H1 (cell line): ENCODE data around the gene CTPS1. TPM values are rescaled to one million over a fixed set of nuclear protein-coding genes. Genes with fewer than 3 reads are reported as not detected.

ENCODE experiments used
- CTCF ChIA-PET: fragments of 300-600 bp; sonication (Branson Sonifier 250); formaldehyde crosslinking; loops from one replicate; lab custom pipeline; 2021; ENCODE audit not compliant: partially characterized antibody; lab: Charles Lee
- POLR2A ChIA-PET: fragments of 300-600 bp; sonication (Branson Sonifier 250); formaldehyde crosslinking; loops from one replicate; lab custom pipeline; 2021; ENCODE audit warnings: inconsistent platforms; ENCODE audit not compliant: partially characterized antibody; lab: Charles Lee
- DNase-seq, 2 experiments: peaks; one replicate each; pipeline versions ENCODE4 v3.0.0 to v3.0.0-alpha.2; 2010 to 2022; ENCODE audit warnings: low spot score in 2 of 2, low read depth in 1 of 2, mixed read lengths in 1 of 2
- FAIRE-seq: peaks from 2 replicates; lab custom pipeline; 2011; peaks lifted over from hg19 to GRCh38; lab: Jason Lieb, UNC
- H2AFZ ChIP-seq: 2 replicates; pipeline ENCODE4 v1.8.1; 2012; ENCODE audit warnings: low read length, inconsistent platforms
- H2AK5ac ChIP-seq: 2 replicates; pipeline ENCODE4 v1.6.1; 2013; ENCODE audit warnings: low read depth, low read length
- H2BK120ac ChIP-seq: replicated peaks from 2 replicates; pipeline ENCODE3; 2013; ENCODE audit warnings: low read depth, low read length, inconsistent platforms
- H2BK12ac ChIP-seq: 2 replicates; pipeline ENCODE4 v1.6.1; 2013; ENCODE audit warnings: low read depth, low read length
- H2BK15ac ChIP-seq: 2 replicates; pipeline ENCODE4 v1.6.1; 2013; ENCODE audit warnings: low read length
- H2BK20ac ChIP-seq: 2 replicates; pipeline ENCODE4 v1.6.1; 2013; ENCODE audit warnings: low read length
- H2BK5ac ChIP-seq: 2 replicates; pipeline ENCODE4 v1.6.1; 2013; ENCODE audit warnings: low read depth, low read length
- H3K14ac ChIP-seq: 2 replicates; pipeline ENCODE4 v1.6.1; 2013; ENCODE audit warnings: inconsistent platforms; ENCODE audit not compliant: insufficient read length
- H3K18ac ChIP-seq: 2 replicates; pipeline ENCODE4 v1.6.1; 2013; ENCODE audit warnings: low read length; ENCODE audit errors: extremely low read depth
- H3K23ac ChIP-seq: 2 replicates; pipeline ENCODE4 v1.6.1; 2013; ENCODE audit warnings: inconsistent platforms; ENCODE audit not compliant: insufficient read length
- H3K23me2 ChIP-seq: 2 replicates; pipeline ENCODE4 v1.6.1; 2013; ENCODE audit warnings: low read depth, low read length
- H3K27ac ChIP-seq: 2 replicates; pipeline ENCODE4 v1.6.1; 2011; ENCODE audit warnings: low read depth, low read length, inconsistent platforms
- H3K27me3 ChIP-seq, 4 experiments: replicated peaks in 1 of 4; 1 replicate in 1 of 4; 2 replicates in 3 of 4; pipeline versions ENCODE4 v1.6.1 to v1.8.1; 2011 to 2013; ENCODE audit warnings: low read length in 3 of 4, mild to moderate bottlenecking in 3 of 4, inconsistent platforms in 2 of 4, mixed read lengths in 2 of 4, moderate library complexity in 1 of 4; ENCODE audit not compliant: control insufficient read depth in 3 of 4, insufficient read depth in 3 of 4; ENCODE audit errors: extremely low read depth in 1 of 4
- H3K36me3 ChIP-seq, 4 experiments: 2 replicates each; pipeline versions ENCODE4 v1.6.1 to v1.8.1; 2011 to 2013; ENCODE audit warnings: mild to moderate bottlenecking in 4 of 4, low read length in 3 of 4, moderate library complexity in 2 of 4, control low read depth in 1 of 4, inconsistent platforms in 1 of 4; ENCODE audit not compliant: insufficient read depth in 4 of 4, control insufficient read depth in 2 of 4
- H3K4ac ChIP-seq: replicated peaks from 2 replicates; pipeline ENCODE3; 2013; ENCODE audit warnings: low read length, low read depth, mixed read lengths, inconsistent platforms; ENCODE audit not compliant: insufficient read length
- H3K4me1 ChIP-seq, 4 experiments: replicated peaks in 1 of 4; 1 replicate in 1 of 4; 2 replicates in 3 of 4; pipeline versions ENCODE4 v1.6.1 to v1.8.1; 2011 to 2013; ENCODE audit warnings: low read length in 3 of 4, inconsistent platforms in 2 of 4, mixed read lengths in 1 of 4; ENCODE audit not compliant: insufficient read depth in 4 of 4, control insufficient read depth in 3 of 4
- H3K4me2 ChIP-seq, 2 experiments: 2 replicates each; pipeline versions ENCODE4 v1.6.1 to v1.8.1; 2011 to 2013; ENCODE audit warnings: low read depth in 2 of 2, low read length in 2 of 2, control low read depth in 1 of 2, inconsistent platforms in 1 of 2, mild to moderate bottlenecking in 1 of 2; ENCODE audit not compliant: insufficient read depth in 1 of 2
- H3K4me3 ChIP-seq, 4 experiments: fragments of 200-600, 300-600 bp in 1 of 4; sonication (generic), shearing (Covaris generic), sonication (Bioruptor Twin) in 1 of 4; 2 replicates each; pipeline versions ENCODE4 v1.5.1 to v1.8.1; 2011 to 2016; ENCODE audit warnings: low read length in 4 of 4, low read depth in 3 of 4, control low read depth in 2 of 4, inconsistent platforms in 2 of 4, mild to moderate bottlenecking in 2 of 4, mixed read lengths in 1 of 4, moderate library complexity in 1 of 4; ENCODE audit not compliant: insufficient read depth in 2 of 4; ENCODE audit errors: extremely low read depth in 1 of 4
- H3K56ac ChIP-seq: replicated peaks from 2 replicates; pipeline ENCODE3; 2013; ENCODE audit warnings: low read depth, mild to moderate bottlenecking, mixed read lengths, low read length, inconsistent platforms; ENCODE audit not compliant: insufficient read length
- H3K79me1 ChIP-seq: 2 replicates; pipeline ENCODE4 v1.6.1; 2013; ENCODE audit warnings: low read depth, low read length, control low read depth
- H3K79me2 ChIP-seq, 2 experiments: 2 replicates each; pipeline versions ENCODE4 v1.6.1 to v1.8.1; 2012 to 2013; ENCODE audit warnings: low read length in 2 of 2, mild to moderate bottlenecking in 2 of 2, inconsistent platforms in 1 of 2; ENCODE audit not compliant: insufficient read depth in 2 of 2, control insufficient read depth in 1 of 2
- H3K9ac ChIP-seq, 4 experiments: replicated peaks in 1 of 4; 1 replicate in 1 of 4; 2 replicates in 3 of 4; pipeline versions ENCODE4 v1.6.1 to v1.8.1; 2011 to 2013; ENCODE audit warnings: low read depth in 3 of 4, low read length in 3 of 4, control low read depth in 2 of 4, mild to moderate bottlenecking in 2 of 4, moderate library complexity in 2 of 4, inconsistent platforms in 1 of 4; ENCODE audit errors: extremely low read depth in 1 of 4
- H3K9me3 ChIP-seq, 2 experiments: 2 replicates each; pipeline versions ENCODE4 v1.6.1 to v1.8.1; 2012 to 2013; ENCODE audit warnings: mild to moderate bottlenecking in 2 of 2, moderate library complexity in 2 of 2, control low read depth in 1 of 2, inconsistent platforms in 1 of 2, low read depth in 1 of 2, low read length in 1 of 2, mixed read lengths in 1 of 2; ENCODE audit not compliant: insufficient read depth in 2 of 2
- H4K20me1 ChIP-seq, 2 experiments: replicated peaks in 1 of 2; 2 replicates each; pipeline versions ENCODE3 to v1.8.1; 2011 to 2013; ENCODE audit warnings: inconsistent platforms in 2 of 2, low read length in 2 of 2, mild to moderate bottlenecking in 1 of 2; ENCODE audit not compliant: insufficient read depth in 2 of 2, control insufficient read depth in 1 of 2
- H4K5ac ChIP-seq: 2 replicates; pipeline ENCODE4 v1.6.1; 2013; ENCODE audit warnings: low read length, low read depth, mixed read lengths, inconsistent platforms; ENCODE audit not compliant: insufficient read length
- H4K8ac ChIP-seq: 2 replicates; pipeline ENCODE4 v1.8.0; 2013; ENCODE audit warnings: mild to moderate bottlenecking, moderate library complexity, low read length, inconsistent platforms; ENCODE audit not compliant: insufficient read depth; ENCODE audit errors: extremely low read depth
- H4K91ac ChIP-seq: replicated peaks from 2 replicates; pipeline ENCODE3; 2013; ENCODE audit warnings: low read length, mixed read lengths, inconsistent platforms; ENCODE audit not compliant: insufficient read length
- RAD21 ChIP-seq, 2 experiments: IDR thresholded peaks in 1 of 2; conservative IDR thresholded peaks in 1 of 2; 2 replicates each; pipeline ENCODE4 v1.6.1; 2011; ENCODE audit warnings: low read depth in 2 of 2, low read length in 2 of 2, improper control_type of control experiment in 1 of 2, inconsistent platforms in 1 of 2, mild to moderate bottlenecking in 1 of 2, moderate library complexity in 1 of 2
- RFX5 ChIP-seq: IDR thresholded peaks from 2 replicates; pipeline ENCODE4 v1.6.1; 2011; ENCODE audit warnings: low read depth, low read length, improper control_type of control experiment, borderline replicate concordance
- SIRT6 ChIP-seq: IDR thresholded peaks from one replicate; pipeline ENCODE4 v1.7.1; 2012; ENCODE audit warnings: low read length, inconsistent platforms
- WGBS, 2 experiments: shearing (Covaris generic) in 1 of 2; methylation state at CpG; one replicate each; pipeline versions ENCODE4 v1.1.6 to v1.1.7; 2013 to 2015; ENCODE audit warnings: low lambda C conversion rate in 2 of 2, mixed read lengths in 2 of 2, inconsistent platforms in 1 of 2, low coverage in 1 of 2, missing lambda C conversion rate in 1 of 2; ENCODE audit not compliant: insufficient replicate concordance in 2 of 2, insufficient coverage in 1 of 2, insufficient read length in 1 of 2; ENCODE audit errors: extremely low coverage in 1 of 2, missing lambda C conversion rate in 1 of 2; 5-methylcytosine and 5-hydroxymethylcytosine counted together
- polyA plus RNA-seq, 7 experiments: library from polyadenylated mRNA; depleted of rRNA in 3 of 7; stranded (reverse) in 5 of 7; unstranded in 2 of 7; fragments of >200 nt in 5 of 7; fragments of 200-250 nt in 2 of 7; gene quantifications; 1 replicate in 5 of 7; 2 replicates in 1 of 7; 4 replicates in 1 of 7; pipeline versions ENCODE4 v1.2.1 to v1.2.3, GENCODE V29; 2011 to 2013; ENCODE audit warnings: missing spikeins in 2 of 7, mixed read lengths in 2 of 7
- total RNA-seq: library from RNA; stranded (reverse); fragmentation: NEBNext Ultra II Directional; extraction: Animal tissue kit (Norgen Biotek cat#: 25700); gene quantifications from 2 replicates; pipeline ENCODE4 v1.2.1, GENCODE V29; 2021

CTPS1 gene
- total and polyA plus RNA-seq, 2 of the 8 experiments (the other 6 are each of a cell fraction or from before 2014, with no cell fraction given): 35.5 to 103 TPM

DNA sequence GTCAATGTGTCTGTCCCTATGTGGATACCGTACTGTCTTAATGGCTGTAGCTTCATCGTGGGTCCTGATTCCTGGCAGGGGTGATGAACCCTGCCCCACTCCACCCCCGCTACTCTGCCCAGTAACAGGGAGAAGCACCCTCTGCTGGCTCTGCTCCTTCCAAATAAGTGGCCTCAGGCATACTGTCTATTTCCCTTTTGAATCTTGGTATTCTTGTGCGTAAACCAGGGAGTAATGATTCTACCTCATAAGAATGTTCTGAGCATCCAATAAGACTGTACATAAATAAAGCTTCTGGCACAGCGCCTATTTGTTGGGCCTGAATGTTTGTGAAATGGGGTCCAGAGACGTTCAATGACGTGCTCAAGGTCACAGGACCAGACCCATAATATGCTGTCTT lies 35.2 kb upstream of the CTPS1 start:
- H3K4me3 ChIP-seq: no peak overlapping the region
- no peak overlapping the region for H3K4ac ChIP-seq
- no peaks in the 10 kb centered on the region for H3K9me3 ChIP-seq
- TF ChIP-seq SIRT6 (no peak), RAD21 (IDR thresholded peaks at IDR 0.05 in 1 of 2, conservative IDR thresholded peaks at IDR 0.05 in 1 of 2; ENCODE audit: low read depth in 2 of 2, low read length in 2 of 2) (0 out of 4 replicates have a peak, but pooled peaks of 1 of the 2 experiments have one; percentile 8), RFX5 (peak; percentile 75)
- DNase-seq (no peak), FAIRE-seq (no peak)
- no peak overlapping the region for H2BK12ac ChIP-seq
- H3K27me3 ChIP-seq: no peaks in the 10 kb centered on the region
- no peak overlapping the region for H2BK5ac ChIP-seq
- no peak overlapping the region for H2AK5ac ChIP-seq
- no peaks in the 10 kb centered on the region for H3K36me3 ChIP-seq
- H2BK120ac ChIP-seq: no peak overlapping the region
- POLR2A ChIA-PET: interaction anchor here (0.6 to 1.8 kb wide), 2 partner anchors 55 to 82 kb away, joined by 3 to 5 read pairs; partner anchors contain the start of gene CITED4
- H3K18ac ChIP-seq: no peak overlapping the region
- no peak overlapping the region for H3K23ac ChIP-seq
- no peak overlapping the region for H4K5ac ChIP-seq
- no peak overlapping the region for H4K8ac ChIP-seq
- H2BK20ac ChIP-seq: no peak overlapping the region
- no peak overlapping the region for H3K27ac ChIP-seq
- H3K4me2 ChIP-seq: no peak overlapping the region
- no peaks in the 10 kb centered on the region for H3K23me2 ChIP-seq
- no peak overlapping the region for H3K14ac ChIP-seq
- H4K91ac ChIP-seq: no peak overlapping the region
- no peak overlapping the region for H3K56ac ChIP-seq
- no peak overlapping the region for H2BK15ac ChIP-seq
- H4K20me1 ChIP-seq: no peaks in the 10 kb centered on the region
- WGBS, 2 experiments: 88% methylated on average over 7 of the region's 7 CpGs; no CpG with 5 or more reads in 1 of the 2 experiments
- H3K79me1 ChIP-seq: no peaks in the 10 kb centered on the region
- no peaks in the 10 kb centered on the region for H3K79me2 ChIP-seq
- CTCF ChIA-PET: interaction anchor here (0.7 to 25.1 kb wide), 6 partner anchors 10 to 282 kb away, joined by 3 to 917 read pairs (median 22); partner anchors contain the start of gene CITED4
- no peak overlapping the region for H3K9ac ChIP-seq
- peaks cover 0 to 2% (median 0%) of the 10 kb centered on the region in 4 experiments; a peak in 2 of 7 replicates for H3K4me1 ChIP-seq
- no peak overlapping the region for H2AFZ ChIP-seq
